Adrenal gland (tissue), 12 donors: ENCODE data around the gene HADHA. TPM values are rescaled to one million over a fixed set of nuclear protein-coding genes. Genes with fewer than 3 reads are reported as not detected.

Experiments
- DNase-seq, 7 donors: peaks; one replicate each; pipeline ENCODE4 v3.0.0-alpha.2; 2019 to 2020
- H3K27ac ChIP-seq, 5 donors: fragments of 200-600 bp; sonication (generic) in 4 of 5; 1 replicate in 3 of 5; 2 replicates in 2 of 5; pipeline versions ENCODE4 v1.5.1 to v1.8.0; 2016 to 2020; ENCODE audit warnings: mild to moderate bottlenecking in 1 of 5
- H3K27me3 ChIP-seq: fragments of 200-600 bp; 2 replicates; pipeline ENCODE4 v1.8.0; 2021
- H3K36me3 ChIP-seq, 2 donors: fragments of 200-600 bp; replicated peaks in 1 of 2; 1 replicate in 1 of 2; 2 replicates in 1 of 2; pipeline versions ENCODE4 v1.5.1 to v1.8.0; 2018 to 2022
- H3K4me1 ChIP-seq, 2 donors: fragments of 200-600 bp; replicated peaks in 1 of 2; 1 replicate in 1 of 2; 2 replicates in 1 of 2; pipeline versions ENCODE4 v1.5.1 to v1.8.0; 2018 to 2021
- H3K4me3 ChIP-seq, 4 donors: fragments of 200-600 bp; sonication (generic) in 3 of 4; one replicate each; pipeline ENCODE4 v1.5.1; 2016 to 2018
- H3K9me3 ChIP-seq, 3 donors: fragments of 200-600 bp; sonication (generic) in 1 of 3; replicated peaks in 1 of 3; 1 replicate in 2 of 3; 2 replicates in 1 of 3; pipeline versions ENCODE4 v1.5.1 to v1.8.0; 2016 to 2021
- POLR2A ChIP-seq, 2 donors: fragments of 450-650 bp; IDR thresholded peaks; one replicate each; pipeline ENCODE4 v1.6.1; 2017; ENCODE audit warnings: antibody characterized with exemption in 2 of 2, mild to moderate bottlenecking in 2 of 2, moderate library complexity in 1 of 2
- WGBS, 4 donors: extraction: QIAGEN DNeasy Blood & Tissue Kit in 2 of 4; methylation state at CpG; one replicate each; pipeline versions ENCODE4 v1.1.5 to v1.1.7; 2013 to 2017; 5-methylcytosine and 5-hydroxymethylcytosine counted together
- intact Hi-C, 2 donors: fragments of 100-400 bp; cut with DNase I; formaldehyde crosslinking; loops; one replicate each; pipeline versions ENCODE4 v1.14.1 to v1.15.0; 2022 to 2023
- polyA plus RNA-seq, 3 donors: library from polyadenylated mRNA; stranded (reverse); fragments of 200-250 nt in 2 of 3; fragments of 350-450 nt in 1 of 3; fragmentation: Illumina TruSeq in 1 of 3; extraction: RNeasy Lipid Tissue Mini Kit (QIAGEN cat#74804) in 1 of 3; gene quantifications; one replicate each; pipeline ENCODE4 v1.2.3, GENCODE V29; 2013 to 2014
- total RNA-seq, 9 donors: library from RNA; depleted of rRNA in 4 of 9; stranded (reverse); fragments of >200 nt in 4 of 9; fragments of 120-200 nt in 1 of 9; fragmentation: NEBNext Ultra II Directional in 1 of 9; extraction: Animal tissue kit (Norgen Biotek cat#: 25700) in 1 of 9; gene quantifications; one replicate each; pipeline versions ENCODE4 v1.1.0 to v1.2.4, GENCODE V29; 2013 to 2023
- TF ChIP-seq, protein P1 (sequence below), 6 experiments: fragments of 450-650 bp in 4 of 6; fragments of 200-600 bp in 2 of 6; sonication (generic) in 1 of 6; IDR thresholded peaks; 1 replicate in 5 of 6; 2 replicates in 1 of 6; pipeline versions ENCODE4 v1.5.1 to v1.8.0; 2016 to 2021; ENCODE audit warnings: antibody characterized with exemption in 6 of 6, mild to moderate bottlenecking in 2 of 6, moderate library complexity in 1 of 6
- donor health status: healthy with polysubstance abuse.
- donor health status: Bipolar disorder and iron deficiency.
- donor health status: DM: yes; HTN: yes; CAD: no.
- donor health status: DM: no; HTN: no; CAD: no.
- donor health status: DM: no; HTN: no; CAD: no.
- donor health status: DM: yes; HTN: yes; CAD: no.

The HADHA gene
- total and polyA plus RNA-seq, 12 donors = 43.8 to 353 (median 210) TPM

DNA sequence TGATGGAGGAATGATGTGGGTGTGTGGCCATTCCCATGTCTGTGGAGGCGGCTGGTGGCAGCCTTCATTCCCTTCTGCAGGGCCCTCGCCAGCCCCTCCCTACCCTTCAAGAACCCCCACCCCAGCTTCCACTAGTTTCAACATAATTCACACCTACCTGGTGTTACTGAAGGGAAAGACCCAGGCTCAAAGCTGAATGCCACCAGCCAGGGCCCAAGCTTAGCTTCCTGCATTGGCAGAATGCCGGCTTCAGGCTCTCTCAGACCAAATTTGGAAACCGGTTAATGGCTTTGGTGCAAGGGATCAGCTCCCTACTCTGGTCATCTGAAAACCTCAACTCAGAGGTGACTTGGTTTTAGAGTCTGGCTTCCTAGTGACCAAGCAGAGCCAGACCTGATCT, 54.7 kb downstream of the HADHA start:
- H3K27me3 ChIP-seq = no peaks in the 10 kb centered on the region
- no peaks in the 10 kb centered on the region for H3K9me3 ChIP-seq
- TF ChIP-seq POLR2A (IDR thresholded peaks at IDR 0.05) = no peak
- TF ChIP-seq, protein P1, sequence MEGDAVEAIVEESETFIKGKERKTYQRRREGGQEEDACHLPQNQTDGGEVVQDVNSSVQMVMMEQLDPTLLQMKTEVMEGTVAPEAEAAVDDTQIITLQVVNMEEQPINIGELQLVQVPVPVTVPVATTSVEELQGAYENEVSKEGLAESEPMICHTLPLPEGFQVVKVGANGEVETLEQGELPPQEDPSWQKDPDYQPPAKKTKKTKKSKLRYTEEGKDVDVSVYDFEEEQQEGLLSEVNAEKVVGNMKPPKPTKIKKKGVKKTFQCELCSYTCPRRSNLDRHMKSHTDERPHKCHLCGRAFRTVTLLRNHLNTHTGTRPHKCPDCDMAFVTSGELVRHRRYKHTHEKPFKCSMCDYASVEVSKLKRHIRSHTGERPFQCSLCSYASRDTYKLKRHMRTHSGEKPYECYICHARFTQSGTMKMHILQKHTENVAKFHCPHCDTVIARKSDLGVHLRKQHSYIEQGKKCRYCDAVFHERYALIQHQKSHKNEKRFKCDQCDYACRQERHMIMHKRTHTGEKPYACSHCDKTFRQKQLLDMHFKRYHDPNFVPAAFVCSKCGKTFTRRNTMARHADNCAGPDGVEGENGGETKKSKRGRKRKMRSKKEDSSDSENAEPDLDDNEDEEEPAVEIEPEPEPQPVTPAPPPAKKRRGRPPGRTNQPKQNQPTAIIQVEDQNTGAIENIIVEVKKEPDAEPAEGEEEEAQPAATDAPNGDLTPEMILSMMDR (IDR thresholded peaks at IDR 0.05) = no peak
- intact Hi-C loops = no loop called here
- no peak overlapping the region for H3K27ac ChIP-seq
- 92 to 100% (median 94%) methylated on average over 4 of the region's 4 CpGs for WGBS, 4 donors
- H3K4me3 ChIP-seq = no peak overlapping the region
- DNase-seq = peak in 1 of 7 donors; percentile 37
- peaks cover 0 to 44% of the 10 kb centered on the region in 2 donors for H3K36me3 ChIP-seq
- H3K4me1 ChIP-seq = no peaks in the 10 kb centered on the region

DNA sequence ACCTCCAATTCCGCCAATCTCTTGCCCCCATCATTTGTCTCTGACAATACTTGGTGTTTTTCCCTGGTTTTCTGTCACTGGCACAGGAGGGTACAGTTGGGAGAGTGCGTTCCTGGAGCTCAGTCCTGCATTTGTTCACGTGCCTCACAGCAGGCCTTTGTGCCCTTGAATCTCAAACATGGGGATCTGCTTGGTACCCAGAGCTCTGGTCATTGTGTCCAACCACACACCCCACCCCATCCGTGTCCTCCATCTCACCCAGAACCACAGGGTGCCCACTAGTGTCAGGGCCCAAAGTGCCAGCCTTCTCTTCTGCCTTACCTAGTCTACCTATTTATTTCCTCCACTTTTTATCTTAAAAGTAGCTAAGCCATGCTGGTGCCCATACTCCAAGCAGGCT, 55.3 kb downstream of the HADHA start:
- Histone ChIP-seq H3K4me1 (no peaks in the 10 kb centered on the region), H3K4me3 (no peak overlapping the region), H3K27ac (no peak overlapping the region), H3K9me3 (no peaks in the 10 kb centered on the region), H3K36me3 (peaks cover 0 to 38% of the 10 kb centered on the region in 2 donors), H3K27me3 (no peaks in the 10 kb centered on the region)
- no peak for DNase-seq
- WGBS, 4 donors = 75 to 89% (median 85%) methylated on average over 4 of the region's 4 CpGs
- intact Hi-C loops = no loop called here
- no peak for TF ChIP-seq POLR2A (IDR thresholded peaks at IDR 0.05)
- TF ChIP-seq, protein P1 (IDR thresholded peaks at IDR 0.05) = no peak

DNA sequence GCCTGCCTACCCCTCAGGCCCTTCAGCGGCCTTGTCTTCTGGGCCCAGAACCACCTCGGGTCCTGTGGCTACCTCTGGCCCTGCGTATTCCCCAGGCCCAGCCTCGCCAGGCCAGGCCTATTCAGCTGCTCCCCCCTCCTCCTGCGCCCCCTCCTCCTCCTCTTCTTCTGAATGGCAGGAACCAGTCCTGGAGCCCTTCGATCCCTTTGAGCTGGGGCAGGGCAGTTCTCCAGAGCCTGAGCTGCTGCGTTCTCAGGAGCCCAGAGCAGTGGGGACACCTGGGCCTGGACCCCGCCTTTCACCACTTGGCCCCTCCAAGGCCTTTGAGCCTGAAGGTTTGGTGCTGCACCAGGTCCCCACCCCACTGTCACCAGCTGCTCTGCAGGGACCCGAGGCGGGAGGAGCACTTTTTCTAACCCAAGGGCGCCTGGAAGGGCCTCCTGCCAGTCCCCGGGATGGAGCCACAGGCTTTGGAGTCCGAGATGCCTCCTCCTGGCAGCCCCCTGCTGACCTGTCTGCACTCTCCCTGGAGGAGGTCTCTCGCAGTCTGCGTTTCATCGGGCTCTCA, 56.8 kb downstream of the HADHA start:
- no peak overlapping the region for H3K4me3 ChIP-seq
- intact Hi-C loops = no loop called here
- H3K27me3 ChIP-seq = no peaks in the 10 kb centered on the region
- TF ChIP-seq, protein P1 (IDR thresholded peaks at IDR 0.05) = no peak
- no peak for TF ChIP-seq POLR2A (IDR thresholded peaks at IDR 0.05)
- H3K27ac ChIP-seq = no peak overlapping the region
- no peak for DNase-seq
- no peaks in the 10 kb centered on the region for H3K9me3 ChIP-seq
- peaks cover 0 to 23% of the 10 kb centered on the region in 2 donors for H3K36me3 ChIP-seq
- WGBS, 4 donors = 89 to 94% (median 91%) methylated on average over 12 to 16 of the region's 16 CpGs
- no peaks in the 10 kb centered on the region for H3K4me1 ChIP-seq

DNA sequence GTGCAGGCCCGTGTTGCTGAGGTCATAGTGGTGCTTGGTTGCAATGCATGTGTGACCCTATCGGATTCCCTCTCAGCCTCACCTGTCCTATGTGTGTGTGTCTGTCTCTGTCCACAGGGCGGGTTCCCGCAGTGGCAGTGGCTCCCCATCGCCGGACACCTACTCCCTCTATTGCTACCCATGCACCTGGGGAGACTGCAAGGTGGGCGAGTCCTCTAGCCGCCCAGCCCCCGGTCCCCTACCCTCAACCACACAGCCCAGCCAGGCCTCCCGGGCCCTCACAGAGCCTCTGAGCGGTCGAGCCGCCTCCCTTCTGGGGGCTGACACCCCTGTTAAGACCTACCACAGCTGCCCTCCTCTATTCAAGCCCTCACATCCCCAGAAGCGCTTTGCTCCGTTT, 57.3 kb downstream of the HADHA start:
- TF ChIP-seq, protein P1 (IDR thresholded peaks at IDR 0.05) = no peak
- TF ChIP-seq POLR2A (IDR thresholded peaks at IDR 0.05) = no peak
- WGBS, 4 donors = 94 to 99% (median 96%) methylated on average over 12 to 15 of the region's 15 CpGs
- intact Hi-C loops = no loop called here
- no peaks in the 10 kb centered on the region for H3K27me3 ChIP-seq
- no peak overlapping the region for H3K4me3 ChIP-seq
- peaks cover 0 to 18% of the 10 kb centered on the region in 2 donors for H3K36me3 ChIP-seq
- H3K9me3 ChIP-seq = no peaks in the 10 kb centered on the region
- DNase-seq = peak in 1 of 7 donors; percentile 52
- H3K27ac ChIP-seq = no peak overlapping the region
- H3K4me1 ChIP-seq = no peaks in the 10 kb centered on the region
